Fibroblast of lung (primary cell): ENCODE results near the gene CPXM1.

ENCODE experiments used
- EZH2 ChIP-seq: IDR thresholded peaks from 2 replicates; pipeline ENCODE4 v1.5.1; 2012; ENCODE audit warnings: low read length, control low read depth, mild to moderate bottlenecking; ENCODE audit errors: missing control alignments
- TF ChIP-seq, protein P1 (sequence below), 2 donors: IDR thresholded peaks in 1 of 2; conservative IDR thresholded peaks in 1 of 2; 1 replicate in 1 of 2; 2 replicates in 1 of 2; pipeline ENCODE4 v1.5.1; 2011 to 2012; ENCODE audit warnings: low read length in 2 of 2, control low read depth in 1 of 2, inconsistent platforms in 1 of 2, low read depth in 1 of 2, mild to moderate bottlenecking in 1 of 2

DNA sequence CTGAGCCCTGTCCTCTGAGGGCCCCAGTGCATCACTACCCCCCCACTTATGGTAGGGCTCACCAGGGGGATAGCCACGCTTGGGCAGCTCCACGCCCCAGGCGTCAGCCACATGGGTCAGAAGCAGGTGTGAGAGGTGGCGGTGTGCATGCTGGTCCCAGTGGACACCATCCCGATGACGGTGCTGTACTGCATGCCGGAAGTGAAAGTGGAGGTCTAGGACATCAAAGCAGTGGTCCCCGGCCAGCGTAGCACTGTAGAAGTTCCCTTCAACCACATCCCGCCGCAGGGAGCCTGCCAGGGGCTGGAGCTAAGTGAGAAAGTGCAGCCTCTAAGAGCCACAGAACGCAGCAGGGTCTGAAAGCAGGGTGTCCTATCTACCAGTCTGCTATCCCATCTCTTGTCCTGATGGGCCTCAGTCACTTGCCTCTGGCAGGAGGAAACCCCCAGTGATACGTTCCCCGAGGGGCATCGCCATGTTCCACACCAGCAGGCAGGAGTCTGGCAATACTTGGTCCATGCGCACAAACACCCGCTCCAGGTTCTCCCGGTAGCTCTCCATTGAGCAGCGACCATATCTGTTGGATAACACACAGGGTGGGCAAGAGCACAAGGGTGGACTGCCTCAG lies 37.9 kb upstream of the CPXM1 start:
- TF ChIP-seq, protein P1, sequence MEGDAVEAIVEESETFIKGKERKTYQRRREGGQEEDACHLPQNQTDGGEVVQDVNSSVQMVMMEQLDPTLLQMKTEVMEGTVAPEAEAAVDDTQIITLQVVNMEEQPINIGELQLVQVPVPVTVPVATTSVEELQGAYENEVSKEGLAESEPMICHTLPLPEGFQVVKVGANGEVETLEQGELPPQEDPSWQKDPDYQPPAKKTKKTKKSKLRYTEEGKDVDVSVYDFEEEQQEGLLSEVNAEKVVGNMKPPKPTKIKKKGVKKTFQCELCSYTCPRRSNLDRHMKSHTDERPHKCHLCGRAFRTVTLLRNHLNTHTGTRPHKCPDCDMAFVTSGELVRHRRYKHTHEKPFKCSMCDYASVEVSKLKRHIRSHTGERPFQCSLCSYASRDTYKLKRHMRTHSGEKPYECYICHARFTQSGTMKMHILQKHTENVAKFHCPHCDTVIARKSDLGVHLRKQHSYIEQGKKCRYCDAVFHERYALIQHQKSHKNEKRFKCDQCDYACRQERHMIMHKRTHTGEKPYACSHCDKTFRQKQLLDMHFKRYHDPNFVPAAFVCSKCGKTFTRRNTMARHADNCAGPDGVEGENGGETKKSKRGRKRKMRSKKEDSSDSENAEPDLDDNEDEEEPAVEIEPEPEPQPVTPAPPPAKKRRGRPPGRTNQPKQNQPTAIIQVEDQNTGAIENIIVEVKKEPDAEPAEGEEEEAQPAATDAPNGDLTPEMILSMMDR (conservative IDR thresholded peaks at IDR 0.05 in 1 of 2, IDR thresholded peaks at IDR 0.05 in 1 of 2; ENCODE audit: low read depth in 1 of 2, low read length in 2 of 2), result no peak
- TF ChIP-seq EZH2, result no peak
